Tibial nerve (tissue), 4 donors: ENCODE measurements around the gene TAS2R9. TPM values are rescaled to one million over a fixed set of nuclear protein-coding genes. Genes with fewer than 3 reads are reported as not detected.
"Not testable (repeated sequence)": the region's sequence is repeated elsewhere in the genome, so short reads cannot be mapped to it uniquely, and the experiment has no call there.

Experiments used
- DNase-seq, 2 donors: peaks; one replicate each; pipeline ENCODE4 v3.0.0-alpha.2; 2019; ENCODE audit warnings: low spot score in 2 of 2
- H3K27ac ChIP-seq, 4 donors: fragments of 200-600 bp; sonication (generic) in 3 of 4; one replicate each; pipeline ENCODE4 v1.5.1; 2017 to 2019; ENCODE audit warnings: mild to moderate bottlenecking in 1 of 4
- H3K27me3 ChIP-seq, 2 donors: fragments of 200-600 bp; sonication (generic) in 1 of 2; one replicate each; pipeline versions ENCODE4 v1.5.1 to v1.6.0; 2017 to 2019
- H3K36me3 ChIP-seq, 3 donors: fragments of 200-600 bp; sonication (generic); one replicate each; pipeline ENCODE4 v1.5.1; 2018 to 2019
- H3K4me1 ChIP-seq, 4 donors: fragments of 200-600 bp; sonication (generic) in 3 of 4; one replicate each; pipeline ENCODE4 v1.5.1; 2017 to 2019
- H3K4me3 ChIP-seq, 4 donors: fragments of 200-600 bp; sonication (generic) in 3 of 4; one replicate each; pipeline ENCODE4 v1.5.1; 2017 to 2019; ENCODE audit warnings: mild to moderate bottlenecking in 1 of 4, moderate library complexity in 1 of 4
- H3K9me3 ChIP-seq, 4 donors: fragments of 200-600 bp; sonication (generic) in 3 of 4; one replicate each; pipeline ENCODE4 v1.5.1; 2017 to 2019
- EP300 ChIP-seq, 2 donors: sonication (generic); formaldehyde crosslinking; IDR thresholded peaks; one replicate each; pipeline ENCODE4 v1.6.1; 2017; ENCODE audit warnings: antibody characterized with exemption in 2 of 2, mild to moderate bottlenecking in 1 of 2
- POLR2A ChIP-seq, 2 donors: fragments of 450-650 bp; IDR thresholded peaks; one replicate each; pipeline ENCODE4 v1.6.1; 2017; ENCODE audit warnings: antibody characterized with exemption in 2 of 2, mild to moderate bottlenecking in 2 of 2, moderate library complexity in 2 of 2
- WGBS, 2 donors: methylation state at CpG; one replicate each; pipeline ENCODE4 v1.1.5; 2018; 5-methylcytosine and 5-hydroxymethylcytosine counted together
- total RNA-seq, 4 donors: library from RNA; depleted of rRNA; stranded (reverse); fragments of >200 nt; gene quantifications; one replicate each; pipeline ENCODE4 v1.1.0, GENCODE V29; 2016
- TF ChIP-seq, protein P1 (sequence below), 5 experiments: fragments of 200-600 bp in 3 of 5; fragments of 450-650 bp in 2 of 5; sonication (generic) in 3 of 5; IDR thresholded peaks; one replicate each; pipeline ENCODE4 v1.5.1; 2016 to 2019; ENCODE audit warnings: antibody characterized with exemption in 5 of 5, mild to moderate bottlenecking in 3 of 5, moderate library complexity in 2 of 5

Gene TAS2R9
- total RNA-seq, 4 donors from 2014 or later: not detected

DNA sequence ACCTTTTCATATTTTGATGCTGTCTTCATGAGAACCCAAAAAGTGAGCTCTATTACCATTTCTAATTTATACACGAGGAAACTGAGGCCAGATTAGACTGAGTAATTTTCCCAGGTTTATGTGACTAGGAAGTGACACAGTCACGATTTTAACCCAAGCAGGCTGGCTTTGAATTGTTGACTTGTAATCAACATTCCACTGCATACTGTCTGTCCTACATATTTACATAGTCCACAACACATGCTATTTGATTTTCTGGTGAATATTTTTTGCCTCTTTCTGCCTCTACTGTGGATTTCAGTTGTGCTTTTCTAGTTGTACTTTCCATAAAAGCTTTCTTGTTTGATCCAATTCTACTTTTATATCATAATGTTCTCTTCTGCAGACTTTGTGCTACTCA lies 15.7 kb downstream of the TAS2R9 start:
- H3K4me1 ChIP-seq: no peaks in the 10 kb centered on the region
- no peak for DNase-seq
- no peak overlapping the region for H3K4me3 ChIP-seq
- H3K27ac ChIP-seq: no peak overlapping the region
- no peaks in the 10 kb centered on the region for H3K36me3 ChIP-seq
- no peak for TF ChIP-seq POLR2A (IDR thresholded peaks at IDR 0.05)
- TF ChIP-seq, protein P1, sequence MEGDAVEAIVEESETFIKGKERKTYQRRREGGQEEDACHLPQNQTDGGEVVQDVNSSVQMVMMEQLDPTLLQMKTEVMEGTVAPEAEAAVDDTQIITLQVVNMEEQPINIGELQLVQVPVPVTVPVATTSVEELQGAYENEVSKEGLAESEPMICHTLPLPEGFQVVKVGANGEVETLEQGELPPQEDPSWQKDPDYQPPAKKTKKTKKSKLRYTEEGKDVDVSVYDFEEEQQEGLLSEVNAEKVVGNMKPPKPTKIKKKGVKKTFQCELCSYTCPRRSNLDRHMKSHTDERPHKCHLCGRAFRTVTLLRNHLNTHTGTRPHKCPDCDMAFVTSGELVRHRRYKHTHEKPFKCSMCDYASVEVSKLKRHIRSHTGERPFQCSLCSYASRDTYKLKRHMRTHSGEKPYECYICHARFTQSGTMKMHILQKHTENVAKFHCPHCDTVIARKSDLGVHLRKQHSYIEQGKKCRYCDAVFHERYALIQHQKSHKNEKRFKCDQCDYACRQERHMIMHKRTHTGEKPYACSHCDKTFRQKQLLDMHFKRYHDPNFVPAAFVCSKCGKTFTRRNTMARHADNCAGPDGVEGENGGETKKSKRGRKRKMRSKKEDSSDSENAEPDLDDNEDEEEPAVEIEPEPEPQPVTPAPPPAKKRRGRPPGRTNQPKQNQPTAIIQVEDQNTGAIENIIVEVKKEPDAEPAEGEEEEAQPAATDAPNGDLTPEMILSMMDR (IDR thresholded peaks at IDR 0.05): no peak
- TF ChIP-seq EP300 (IDR thresholded peaks at IDR 0.05): no peak
- 43 to 46% methylated on average over 2 of the region's 2 CpGs for WGBS, 2 donors
- H3K9me3 ChIP-seq: no peaks in the 10 kb centered on the region
- no peaks in the 10 kb centered on the region for H3K27me3 ChIP-seq

DNA sequence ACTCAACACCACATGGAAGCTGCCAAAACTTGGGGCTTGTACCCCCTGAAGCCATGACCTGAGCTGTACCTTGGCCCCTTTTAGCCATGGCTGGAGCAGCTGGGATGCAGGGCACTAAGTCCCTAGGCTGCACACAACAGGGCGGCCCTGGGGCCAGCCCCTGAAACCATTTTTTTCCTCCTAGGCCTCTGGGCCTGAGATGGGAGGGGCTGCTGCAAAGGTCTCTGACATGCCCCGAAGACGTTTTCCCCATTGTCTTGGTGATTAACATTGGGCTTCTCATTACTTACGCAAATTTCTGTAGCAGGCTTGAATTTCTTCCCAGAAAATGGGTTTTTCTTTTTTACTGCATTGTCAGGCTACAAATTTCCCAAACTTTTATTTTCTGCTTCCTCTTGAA lies 18.2 kb downstream of the TAS2R9 start:
- DNase-seq, H3K27me3 ChIP-seq, H3K9me3 ChIP-seq, H3K36me3 ChIP-seq, H3K27ac ChIP-seq, H3K4me3 ChIP-seq, H3K4me1 ChIP-seq: not testable (repeated sequence)
- WGBS, 2 donors: 84 to 89% methylated on average over 4 of the region's 4 CpGs

DNA sequence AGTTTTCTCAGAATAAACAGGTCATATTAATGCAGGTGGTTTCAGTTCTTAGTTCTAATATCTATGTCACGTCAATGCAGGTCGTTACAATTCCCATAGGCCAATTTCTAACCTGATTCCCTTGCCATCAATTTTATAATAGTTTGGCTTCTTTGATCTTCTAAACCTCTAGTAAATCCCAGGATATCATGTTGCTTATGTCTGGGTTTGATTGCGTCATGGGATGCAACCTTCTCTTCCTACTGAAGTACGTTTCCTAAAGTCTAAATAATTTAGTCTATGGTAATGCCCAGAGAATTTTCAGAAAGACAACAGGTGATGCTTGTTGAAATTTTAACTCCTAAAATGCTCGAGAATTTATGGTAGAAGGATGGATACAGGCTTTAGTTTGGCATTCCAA lies 26.7 kb downstream of the TAS2R9 start:
- H3K4me3 ChIP-seq: no peak overlapping the region
- WGBS, 2 donors: 80 to 82% methylated on average over 5 of the region's 5 CpGs
- no peaks in the 10 kb centered on the region for H3K27me3 ChIP-seq
- no peaks in the 10 kb centered on the region for H3K36me3 ChIP-seq
- H3K27ac ChIP-seq: no peak overlapping the region
- DNase-seq: no peak
- H3K9me3 ChIP-seq: no peaks in the 10 kb centered on the region
- TF ChIP-seq EP300 (IDR thresholded peaks at IDR 0.05) (no peak), POLR2A (IDR thresholded peaks at IDR 0.05) (no peak)
- TF ChIP-seq, protein P1 (IDR thresholded peaks at IDR 0.05): no peak
- H3K4me1 ChIP-seq: no peaks in the 10 kb centered on the region

DNA sequence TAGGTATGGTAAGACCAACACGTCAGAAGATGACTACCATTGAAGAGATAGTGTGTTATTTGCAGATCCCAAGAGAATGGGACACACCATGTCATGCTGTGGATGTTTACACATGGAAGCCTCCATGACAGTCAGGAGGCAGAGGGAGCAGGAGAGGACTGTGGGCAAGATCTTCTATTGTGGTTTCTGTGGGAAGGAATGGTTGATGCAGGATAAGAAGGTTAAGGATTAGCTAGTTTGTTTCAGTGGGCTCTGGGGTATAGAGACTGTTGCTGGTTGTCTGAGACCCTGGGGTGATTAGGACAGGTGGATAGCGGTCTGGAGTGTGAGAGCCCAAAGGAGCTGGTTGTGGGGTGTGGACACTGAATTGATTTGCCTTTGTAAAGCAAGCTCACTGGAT lies 30.9 kb downstream of the TAS2R9 start:
- Histone ChIP-seq H3K27ac (no peak overlapping the region), H3K9me3 (no peaks in the 10 kb centered on the region), H3K36me3 (no peaks in the 10 kb centered on the region), H3K4me3 (no peak overlapping the region), H3K27me3 (no peaks in the 10 kb centered on the region), H3K4me1 (no peaks in the 10 kb centered on the region)
- TF ChIP-seq, protein P1 (IDR thresholded peaks at IDR 0.05): no peak
- TF ChIP-seq POLR2A (IDR thresholded peaks at IDR 0.05) (no peak), EP300 (IDR thresholded peaks at IDR 0.05) (no peak)
- DNase-seq: no peak
- WGBS, 2 donors: 87 to 90% methylated on average over 2 of the region's 2 CpGs

DNA sequence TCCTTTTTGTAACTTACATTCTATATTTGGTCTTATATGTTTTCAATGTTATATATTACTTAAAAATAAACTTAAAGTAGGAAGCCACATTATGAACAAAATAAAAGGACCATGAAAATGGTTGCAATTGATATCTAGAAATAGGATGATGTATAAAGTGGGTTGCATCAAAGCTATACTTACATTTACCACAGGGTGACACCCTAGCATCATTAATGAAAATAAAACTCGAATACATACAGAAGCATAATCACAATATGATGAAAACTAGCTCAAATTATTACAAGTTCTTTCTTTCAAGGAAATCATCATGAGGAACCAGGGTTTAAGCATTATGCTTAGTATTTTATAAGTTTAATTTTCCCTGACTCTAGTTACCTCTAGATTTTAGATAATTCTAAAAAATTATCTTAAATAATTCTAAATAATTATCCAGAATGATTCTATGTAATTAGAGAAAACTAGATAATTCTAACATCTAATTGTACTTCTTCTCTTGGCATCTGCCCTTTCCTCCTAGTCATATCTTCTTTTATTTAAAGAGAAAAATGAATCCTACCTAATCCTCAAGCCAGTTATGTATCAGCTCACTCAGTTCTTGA lies 38.7 kb downstream of the TAS2R9 start:
- 0 to 2% methylated on average over 1 of the region's 1 CpG for WGBS, 2 donors
- no peak for TF ChIP-seq EP300 (IDR thresholded peaks at IDR 0.05)
- TF ChIP-seq POLR2A (IDR thresholded peaks at IDR 0.05): no peak
- TF ChIP-seq, protein P1 (IDR thresholded peaks at IDR 0.05): peak; percentile 45 to 77 (median 57)

DNA sequence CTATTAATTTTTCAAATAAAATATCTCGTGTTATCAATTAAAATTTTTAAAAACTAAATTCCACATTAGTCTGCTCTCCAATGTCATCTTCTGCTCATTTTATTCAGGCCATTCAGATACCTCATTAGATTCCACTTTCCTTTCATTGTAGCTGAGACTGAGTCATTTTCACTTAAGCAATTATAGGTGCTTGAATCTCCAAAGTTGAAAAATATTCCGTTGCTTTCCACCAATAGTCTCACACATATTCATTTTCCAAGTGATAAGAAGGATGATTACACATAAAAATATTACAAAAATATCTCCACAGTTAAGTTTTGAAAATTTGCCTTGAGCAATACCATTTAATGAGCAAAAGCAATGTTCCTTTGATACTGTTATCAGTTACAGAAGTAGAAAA lies 50.3 kb downstream of the TAS2R9 start:
- Histone ChIP-seq H3K36me3 (no peaks in the 10 kb centered on the region), H3K4me3 (no peak overlapping the region), H3K4me1 (no peaks in the 10 kb centered on the region), H3K27ac (no peak overlapping the region), H3K27me3 (no peaks in the 10 kb centered on the region), H3K9me3 (peaks cover 0 to 21% (median 2%) of the 10 kb centered on the region in 4 donors)
- WGBS, 2 donors: 42 to 50% methylated on average over 2 of the region's 2 CpGs
- TF ChIP-seq POLR2A (IDR thresholded peaks at IDR 0.05): no peak
- TF ChIP-seq, protein P1 (IDR thresholded peaks at IDR 0.05): no peak
- no peak for TF ChIP-seq EP300 (IDR thresholded peaks at IDR 0.05)
- no peak for DNase-seq

More for the DNA sequence above, 38.7 kb downstream of the TAS2R9 start:
- Histone ChIP-seq H3K36me3 (no peaks in the 10 kb centered on the region), H3K27ac (no peak overlapping the region), H3K4me1 (no peaks in the 10 kb centered on the region), H3K4me3 (no peak overlapping the region), H3K9me3 (no peaks in the 10 kb centered on the region), H3K27me3 (peaks cover 0 to 2% of the 10 kb centered on the region in 2 donors)
- DNase-seq: peak in 1 of 2 donors; percentile 31
